ENCODE data around the gene LSM7. TPM values are rescaled to one million over a fixed set of nuclear protein-coding genes. Genes with fewer than 3 reads are reported as not detected.
A peak's percentile ranks its signal among the peaks of the same experiment; 100 is the strongest.

LSM7 gene
- total RNA-seq, 2 donors from 2014 or later = 115 to 140 TPM

DNA sequence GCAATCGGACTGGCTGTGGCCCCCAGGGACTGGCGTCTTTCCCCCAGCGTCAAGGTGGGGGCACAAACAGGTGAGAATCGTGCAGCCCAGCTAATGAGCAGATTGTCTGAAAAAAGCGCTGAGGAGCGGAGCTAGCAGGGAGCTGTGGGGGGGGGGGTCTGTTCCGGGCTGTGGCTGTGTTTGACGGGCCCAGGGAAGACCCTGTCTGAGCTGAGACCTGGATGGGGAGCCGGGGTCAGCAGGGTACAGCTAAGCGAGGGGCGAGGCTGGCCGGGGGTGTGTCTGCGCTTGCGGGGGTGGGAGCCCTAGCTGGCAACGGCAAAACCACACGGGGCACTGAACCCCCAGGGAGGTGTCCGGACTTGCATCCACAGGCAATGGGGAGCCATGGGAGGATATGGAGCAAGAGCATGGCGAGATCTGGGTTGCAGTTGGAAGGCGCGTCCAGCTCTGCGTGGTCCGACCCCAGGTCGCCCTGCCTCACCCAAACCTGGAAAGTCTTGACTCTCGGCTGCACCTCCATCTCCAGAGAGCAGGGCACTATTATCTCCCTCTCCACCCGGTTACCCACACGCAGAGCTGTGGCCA lies 25.1 kb downstream of the LSM7 start:
- DNase-seq (ENCODE audit: low spot score in 2 of 2) (no peak), ATAC-seq (no peak)
- Mint-ChIP-seq H3K9me3 (no peaks in the 10 kb centered on the region), H3K36me3 (no peaks in the 10 kb centered on the region), H3K27ac (peak overlapping the region in 1 of 2 donors; percentile 81)

DNA sequence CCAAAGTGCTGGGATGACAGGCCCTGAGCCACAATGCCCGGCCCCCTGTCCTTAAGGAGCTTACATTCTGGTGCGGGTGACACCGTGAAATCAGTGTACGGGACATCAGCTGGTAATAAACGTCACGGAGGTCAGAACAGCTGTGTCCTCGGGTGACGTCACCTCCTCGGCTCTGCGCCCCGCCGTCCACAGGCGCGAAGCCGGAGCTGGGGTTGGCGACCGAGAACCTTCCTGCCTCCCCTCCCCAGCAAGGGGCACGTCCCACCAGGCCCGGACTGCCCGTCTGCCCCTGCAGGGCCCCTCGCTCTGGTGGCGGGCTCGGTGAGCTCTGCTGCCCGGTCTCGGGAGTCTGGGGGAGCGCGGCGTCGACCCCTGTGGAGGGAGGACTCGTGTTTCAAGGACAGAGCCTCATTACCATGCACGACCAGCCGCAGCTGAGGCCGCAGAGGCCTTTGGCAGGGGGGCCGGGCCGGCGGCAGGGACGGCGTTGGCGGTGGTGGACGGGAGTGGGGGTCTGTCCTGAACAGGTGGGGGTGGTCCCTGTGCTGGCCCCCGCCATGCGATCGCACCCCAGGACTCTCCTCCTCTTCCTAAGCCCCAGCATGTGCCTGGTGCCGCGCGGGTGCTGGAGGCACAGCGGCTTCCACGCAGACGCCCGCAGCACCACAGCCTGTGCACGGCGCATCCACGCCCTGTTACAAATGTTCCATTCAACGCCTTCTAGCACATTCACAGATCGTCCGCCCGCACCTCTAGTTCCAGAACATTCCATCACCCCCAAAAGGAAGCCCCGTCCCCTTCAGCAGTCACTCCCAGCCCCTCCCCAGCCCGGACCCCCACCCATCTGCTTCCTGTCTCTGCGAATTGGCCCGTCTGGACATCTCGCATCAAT lies 25.8 kb downstream of the LSM7 start:
- peak; percentile 26 to 39 for ATAC-seq

DNA sequence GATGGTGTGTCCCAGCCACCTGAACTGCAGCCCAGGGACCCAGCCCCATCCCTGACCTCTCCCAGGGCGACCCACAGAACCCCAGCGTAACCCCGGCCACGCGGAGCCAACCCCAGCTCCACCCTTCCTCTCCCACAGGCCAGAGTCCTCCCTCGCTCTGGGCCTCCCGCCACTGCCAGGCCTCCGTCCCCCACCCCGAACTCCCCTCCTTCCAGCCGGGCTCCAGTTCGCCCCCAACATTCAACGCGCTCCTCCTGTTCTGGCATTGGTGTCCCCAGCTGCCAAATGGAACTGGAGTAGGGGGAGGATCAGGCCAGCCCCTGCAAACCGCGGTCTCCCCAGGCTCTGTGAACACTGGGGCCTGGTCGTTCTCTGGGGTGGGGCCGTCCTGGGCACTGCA lies 27.9 kb downstream of the LSM7 start:
- DNase-seq (ENCODE audit: low spot score in 2 of 2) = no peak
- Mint-ChIP-seq H3K9me3 (no peaks in the 10 kb centered on the region), H3K27ac (no peak overlapping the region), H3K36me3 (no peaks in the 10 kb centered on the region)
- no peak for ATAC-seq

More for the DNA sequence above, 25.8 kb downstream of the LSM7 start:
- DNase-seq (ENCODE audit: low spot score in 2 of 2) = no peak
- H3K36me3 Mint-ChIP-seq = no peaks in the 10 kb centered on the region
- H3K27ac Mint-ChIP-seq = no peak overlapping the region
- H3K9me3 Mint-ChIP-seq = no peaks in the 10 kb centered on the region

DNA sequence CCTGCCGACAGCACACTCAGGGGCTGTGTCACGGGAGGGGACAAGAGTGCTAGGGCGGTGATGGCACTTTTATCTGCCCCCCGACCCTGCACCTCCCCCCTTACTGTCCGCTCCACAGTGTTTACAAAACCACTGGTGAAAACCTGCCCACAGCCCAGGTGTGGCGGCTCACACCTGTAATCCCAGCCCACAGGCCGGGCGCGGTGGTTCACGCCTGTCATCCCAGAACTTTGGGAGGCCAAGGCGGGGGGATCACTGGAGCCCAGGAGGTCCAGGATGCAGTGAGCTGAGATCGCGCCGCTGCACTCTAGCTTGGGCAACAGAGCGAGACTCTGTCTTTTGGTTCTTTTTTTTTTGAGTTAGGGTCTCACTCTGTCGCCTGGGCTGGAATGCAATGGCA lies 32.2 kb downstream of the LSM7 start:
- H3K27ac Mint-ChIP-seq = no peak overlapping the region
- H3K9me3 Mint-ChIP-seq = no peaks in the 10 kb centered on the region
- ATAC-seq (no peak), DNase-seq (ENCODE audit: low spot score in 2 of 2) (no peak)
- H3K36me3 Mint-ChIP-seq = no peaks in the 10 kb centered on the region

DNA sequence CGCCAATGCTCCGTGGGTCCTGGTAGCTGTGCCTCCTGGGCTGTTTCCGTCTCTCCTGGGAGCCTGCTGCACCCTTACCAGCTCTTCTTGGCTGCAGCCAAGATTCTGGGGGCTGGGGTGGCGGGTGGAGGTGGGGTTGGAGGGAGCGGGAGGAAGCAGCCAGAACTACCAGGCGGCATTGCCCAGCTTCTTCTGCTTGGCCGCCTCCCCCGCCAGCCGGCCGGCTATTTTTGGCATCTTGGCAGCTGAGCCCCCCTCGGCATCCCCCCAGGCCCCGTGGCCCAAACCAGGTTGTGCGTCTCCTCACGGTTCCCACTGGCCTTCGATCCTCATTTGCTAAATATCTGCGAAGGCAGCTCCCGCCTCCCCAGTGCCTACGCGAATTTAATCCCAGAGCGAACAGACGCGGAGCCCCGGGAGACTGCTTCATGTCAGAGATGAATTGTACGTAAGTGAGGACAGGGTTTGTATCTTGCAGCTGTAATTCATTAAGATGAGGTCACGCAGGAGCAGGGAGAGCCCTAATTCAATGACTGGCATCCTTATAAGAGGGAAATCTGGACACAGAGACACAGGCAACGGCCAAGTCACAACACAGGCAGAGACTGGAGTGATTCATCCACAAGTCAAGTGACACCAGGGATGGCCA lies 33.6 kb downstream of the LSM7 start:
- Mint-ChIP-seq H3K9me3 (no peaks in the 10 kb centered on the region), H3K27ac (no peak overlapping the region), H3K36me3 (no peaks in the 10 kb centered on the region)
- ATAC-seq (no peak), DNase-seq (ENCODE audit: low spot score in 2 of 2) (no peak)

DNA sequence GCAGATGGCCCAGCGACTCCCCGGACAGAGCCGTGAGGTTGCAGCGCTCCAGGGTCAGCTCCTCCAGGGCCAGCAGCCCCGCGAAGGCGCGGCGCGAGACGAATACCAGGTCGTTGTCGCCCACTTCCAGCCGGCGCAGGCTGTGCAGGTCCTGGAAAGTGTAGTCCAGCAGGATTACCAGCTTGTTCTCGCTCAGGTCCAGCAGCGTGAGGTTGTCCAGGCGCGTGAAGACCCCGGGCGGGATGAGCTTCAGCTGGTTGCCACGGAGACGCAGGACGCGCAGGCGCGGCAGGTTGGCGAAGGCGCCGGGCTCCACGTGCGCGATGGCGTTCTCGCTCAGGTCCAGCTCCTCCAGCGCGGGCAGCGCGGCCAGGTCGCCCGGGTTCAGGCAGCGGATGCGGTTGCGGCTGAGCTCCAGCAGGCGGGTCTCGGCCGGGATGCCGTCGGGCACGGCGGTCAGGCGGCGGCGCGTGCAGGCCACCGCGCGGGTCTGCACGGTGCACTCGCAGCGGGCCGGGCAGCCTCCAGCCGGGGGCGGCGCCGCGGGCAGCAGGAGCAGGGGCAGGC lies 37.1 kb downstream of the LSM7 start:
- Mint-ChIP-seq H3K27ac (no peak overlapping the region), H3K9me3 (no peaks in the 10 kb centered on the region), H3K36me3 (no peaks in the 10 kb centered on the region)
- DNase-seq (ENCODE audit: low spot score in 2 of 2) (no peak), ATAC-seq (no peak)

DNA sequence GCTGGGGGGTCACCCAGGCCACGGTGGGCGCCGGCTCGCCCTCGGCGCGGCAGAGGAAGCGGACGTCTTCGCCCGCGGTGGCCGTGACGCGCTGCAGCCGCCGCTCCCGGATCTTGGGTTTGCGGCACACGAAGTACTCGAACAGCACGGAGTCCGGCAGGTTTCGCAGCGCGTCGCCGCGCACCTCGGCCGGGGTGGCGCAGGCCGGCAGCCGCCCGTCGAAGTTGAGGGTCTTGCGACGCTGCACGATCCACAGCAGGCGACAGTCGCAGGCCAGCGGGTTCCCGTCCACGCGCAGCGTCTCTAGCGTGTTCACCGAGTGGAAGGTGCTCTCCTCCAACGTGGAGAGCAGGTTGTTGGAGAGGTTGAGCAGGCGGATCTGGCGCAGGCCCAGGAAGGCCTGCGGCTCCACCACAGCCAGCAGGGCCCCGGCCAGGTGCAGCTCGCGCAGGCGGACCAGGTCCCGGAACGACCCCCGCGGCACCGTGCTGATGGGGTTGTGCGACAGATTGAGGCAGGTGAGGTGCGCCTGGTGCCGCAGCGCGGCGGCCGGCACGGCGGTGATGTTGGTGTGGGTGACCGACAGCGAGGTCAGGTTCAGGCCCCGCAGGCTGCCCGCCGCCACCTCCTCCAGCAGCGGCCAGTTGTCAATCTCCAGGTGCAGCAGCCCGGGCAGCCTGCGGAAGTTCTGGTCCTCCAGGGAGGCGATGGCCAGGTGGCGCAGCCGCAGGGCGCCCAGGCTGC lies 37.8 kb downstream of the LSM7 start:
- ATAC-seq (peak; percentile 2 to 29), DNase-seq (ENCODE audit: low spot score in 2 of 2) (no peak)
- H3K9me3 Mint-ChIP-seq = no peaks in the 10 kb centered on the region
- H3K27ac Mint-ChIP-seq = peak overlapping the region in 1 of 2 donors; percentile 68
- H3K36me3 Mint-ChIP-seq = no peaks in the 10 kb centered on the region

DNA sequence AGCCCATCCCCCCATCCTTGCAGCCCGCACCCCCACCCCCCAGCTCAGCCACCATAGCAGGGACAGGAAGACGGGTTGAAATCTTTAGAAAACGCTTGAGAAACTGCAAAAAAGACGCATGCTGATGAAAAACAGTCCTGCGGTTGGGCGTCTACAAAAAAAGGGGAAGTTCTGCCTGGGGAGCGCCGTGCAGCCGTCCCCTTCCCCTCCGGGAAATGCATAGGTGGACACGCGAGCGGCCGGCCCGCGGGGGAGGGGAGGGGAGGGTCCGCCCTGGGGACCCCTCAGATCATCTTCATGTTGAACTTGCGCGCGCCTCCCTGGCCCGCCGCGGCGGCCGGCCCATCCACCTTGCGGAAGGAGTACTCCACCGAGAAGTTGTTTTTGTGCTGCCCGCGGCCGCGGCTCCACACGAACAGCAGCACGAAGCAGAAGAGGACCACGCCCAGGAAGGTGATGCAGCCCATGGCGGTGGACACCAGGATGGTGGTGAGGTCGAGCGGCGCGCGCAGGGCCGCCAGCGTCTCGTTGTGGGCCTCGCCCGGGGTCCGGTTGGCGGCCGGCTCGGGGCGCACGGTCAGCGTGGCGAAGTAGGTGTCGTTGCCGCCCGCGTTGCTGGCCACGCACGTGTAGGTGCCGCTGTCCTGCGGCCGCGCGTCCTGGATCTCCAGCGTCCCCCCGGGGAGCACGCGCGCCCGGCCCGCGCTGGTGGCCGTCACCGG lies 38.5 kb downstream of the LSM7 start:
- DNase-seq (ENCODE audit: low spot score in 2 of 2) = peak in 1 of 2 donors; percentile 52
- no peaks in the 10 kb centered on the region for H3K36me3 Mint-ChIP-seq
- peak overlapping the region; percentile 68 to 87 for H3K27ac Mint-ChIP-seq
- ATAC-seq = peak; percentile 61 to 87
- H3K9me3 Mint-ChIP-seq = no peaks in the 10 kb centered on the region

DNA sequence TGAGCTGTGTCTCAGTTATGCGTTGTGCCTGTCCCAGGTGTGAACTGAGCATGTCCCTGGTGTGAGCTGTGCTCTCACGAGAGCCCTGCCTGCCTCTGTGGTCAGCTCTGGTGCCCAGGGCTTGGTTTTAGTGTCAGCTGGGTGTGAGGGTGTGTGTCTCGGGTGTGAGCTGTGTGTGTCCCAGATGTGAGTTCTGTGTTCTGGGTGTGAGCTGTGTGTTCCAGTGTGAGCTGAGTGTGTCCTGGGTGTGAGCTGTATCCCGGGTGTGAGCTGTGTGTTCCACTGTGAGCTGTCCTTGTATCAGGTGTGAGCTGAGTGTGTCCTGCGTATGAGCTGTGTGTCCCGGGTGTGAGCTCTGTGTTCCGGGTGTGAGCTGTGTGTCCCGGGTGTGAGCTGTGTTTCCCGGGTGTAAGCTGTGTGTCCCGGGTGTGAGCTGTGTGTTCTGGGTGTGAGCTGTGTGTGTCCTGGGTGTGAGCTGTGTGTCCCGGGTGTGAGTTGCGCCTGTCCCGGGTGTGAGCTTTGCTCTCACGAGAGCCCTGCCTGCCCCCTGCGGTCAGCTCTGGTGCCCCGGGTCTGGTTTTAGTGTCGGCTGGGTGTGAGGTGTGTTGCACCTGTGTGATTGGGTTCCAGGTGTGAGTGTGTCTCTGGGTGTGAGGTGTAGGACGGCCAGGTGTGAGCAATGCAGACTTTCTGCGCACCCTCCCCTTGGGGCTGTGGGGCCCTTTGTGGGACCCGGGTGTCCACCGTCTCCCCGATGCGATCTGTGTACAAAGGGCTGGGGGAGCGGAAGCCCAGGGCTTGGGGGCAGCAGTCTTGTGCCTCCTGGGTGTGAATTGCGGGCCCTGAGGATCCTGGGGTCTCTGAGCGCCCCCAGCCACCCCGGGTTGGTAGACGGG lies 39.3 kb downstream of the LSM7 start:
- DNase-seq (ENCODE audit: low spot score in 2 of 2) (no peak), ATAC-seq (peak; percentile 8 to 9)
- H3K9me3 Mint-ChIP-seq = no peaks in the 10 kb centered on the region
- no peaks in the 10 kb centered on the region for H3K36me3 Mint-ChIP-seq
- H3K27ac Mint-ChIP-seq = peak overlapping the region; percentile 68 to 87

DNA sequence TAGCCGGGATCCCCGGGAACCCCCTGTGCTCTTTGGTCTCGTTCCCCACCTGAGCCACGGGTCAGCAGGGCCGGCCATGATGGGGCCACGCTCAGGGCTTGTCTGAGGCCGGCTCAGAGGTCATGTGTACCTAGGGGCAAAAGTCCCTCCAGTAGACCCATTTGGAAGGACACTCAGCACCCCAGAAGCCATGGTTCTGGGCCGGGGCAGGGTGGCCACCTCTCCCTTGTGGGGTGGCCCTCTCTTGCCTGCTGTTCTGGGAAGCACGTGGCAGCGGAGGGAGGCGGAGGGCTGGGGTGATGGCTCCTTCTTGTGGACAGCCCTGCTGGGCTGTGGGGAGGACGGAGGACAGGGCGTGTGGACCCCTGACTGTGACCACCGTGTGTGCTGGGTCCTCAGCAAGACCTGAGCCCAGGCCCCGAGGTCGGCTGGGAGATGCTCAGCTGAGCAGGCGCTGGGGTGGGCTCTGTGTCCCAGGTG lies 40.0 kb downstream of the LSM7 start:
- Mint-ChIP-seq H3K27ac (peak overlapping the region; percentile 39 to 68), H3K36me3 (no peaks in the 10 kb centered on the region)
- ATAC-seq = peak in 1 of 2 donors; percentile 0

DNA sequence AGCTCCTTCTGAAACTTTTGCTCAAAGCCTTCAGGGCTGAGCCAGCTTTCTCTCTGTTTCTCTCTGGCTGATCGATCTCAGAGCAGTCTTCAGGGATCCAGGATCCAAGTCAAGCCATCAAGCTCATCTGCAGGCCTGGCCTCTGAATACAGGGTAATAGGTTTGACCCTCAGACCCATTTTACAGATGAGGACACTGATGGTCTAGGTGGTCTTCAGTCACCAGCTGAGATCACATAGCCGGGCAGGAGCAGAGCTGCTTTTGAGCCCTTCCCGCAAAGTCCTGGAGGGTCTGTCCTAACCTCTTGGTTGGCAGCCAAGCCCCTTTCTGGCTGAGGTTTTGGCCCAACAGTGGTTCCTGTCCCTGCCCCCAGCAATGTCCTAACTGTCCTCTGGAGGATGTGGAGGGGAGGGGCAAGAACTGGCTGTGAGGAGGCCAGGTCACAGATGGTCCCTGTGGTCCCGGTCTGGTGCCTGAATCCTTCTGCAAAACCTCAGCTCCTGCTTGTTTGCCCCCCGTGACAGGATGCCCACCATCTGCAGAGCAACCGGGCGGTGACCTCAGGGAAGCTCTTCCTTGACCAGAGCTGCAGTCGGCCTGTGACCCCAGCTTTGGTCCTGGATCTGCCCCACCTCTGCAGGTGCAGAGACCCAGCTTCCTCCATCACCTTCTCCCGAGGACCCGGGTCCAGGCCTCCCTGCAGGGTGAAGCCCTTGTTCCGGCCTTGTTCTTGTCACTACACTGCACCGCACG lies 40.6 kb downstream of the LSM7 start:
- Mint-ChIP-seq H3K9me3 (no peaks in the 10 kb centered on the region), H3K36me3 (no peaks in the 10 kb centered on the region), H3K27ac (peak overlapping the region in 1 of 2 donors; percentile 68)
- DNase-seq (ENCODE audit: low spot score in 2 of 2) = no peak
- ATAC-seq = no peak

More for the DNA sequence above, 40.0 kb downstream of the LSM7 start:
- no peaks in the 10 kb centered on the region for H3K9me3 Mint-ChIP-seq
- DNase-seq (ENCODE audit: low spot score in 2 of 2) = no peak

DNA sequence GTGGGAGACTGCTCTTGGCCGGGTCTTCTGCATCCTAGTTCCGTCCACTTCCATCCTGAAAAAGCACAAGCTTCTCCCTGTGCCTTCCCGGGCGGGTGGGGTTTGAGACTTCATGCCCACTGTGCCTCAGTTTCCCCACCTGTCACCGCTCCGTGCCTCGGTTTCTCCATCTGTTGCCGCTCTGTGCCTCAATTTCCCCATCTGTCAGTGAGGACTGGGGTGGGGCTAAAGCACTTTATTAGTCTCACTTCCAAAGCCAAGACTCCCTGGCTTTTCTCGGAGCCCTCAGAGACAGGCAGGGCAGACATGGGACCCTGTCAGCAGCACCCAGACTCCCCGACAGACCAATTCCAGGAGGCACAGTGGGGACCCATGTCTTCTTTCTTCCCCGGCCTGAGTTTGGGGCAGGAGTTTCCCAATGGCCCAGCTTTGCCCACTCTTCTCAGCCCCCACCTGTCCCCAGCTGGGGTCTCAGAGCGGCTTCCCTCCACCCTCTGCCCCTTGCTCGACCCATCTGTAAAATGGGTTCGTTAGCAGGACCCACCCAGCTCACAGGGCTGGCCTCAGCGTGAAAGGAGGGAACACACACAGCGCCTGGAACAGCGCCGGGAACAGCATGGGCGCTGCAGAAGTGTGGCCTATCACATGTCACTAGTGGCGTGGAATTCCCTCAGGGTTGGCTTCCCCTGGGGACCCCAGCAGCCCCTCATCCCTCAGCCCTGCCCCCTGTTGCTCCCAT lies 41.8 kb downstream of the LSM7 start:
- DNase-seq (ENCODE audit: low spot score in 2 of 2) = no peak
- no peaks in the 10 kb centered on the region for H3K36me3 Mint-ChIP-seq
- no peaks in the 10 kb centered on the region for H3K9me3 Mint-ChIP-seq
- no peak overlapping the region for H3K27ac Mint-ChIP-seq
- ATAC-seq = no peak

DNA sequence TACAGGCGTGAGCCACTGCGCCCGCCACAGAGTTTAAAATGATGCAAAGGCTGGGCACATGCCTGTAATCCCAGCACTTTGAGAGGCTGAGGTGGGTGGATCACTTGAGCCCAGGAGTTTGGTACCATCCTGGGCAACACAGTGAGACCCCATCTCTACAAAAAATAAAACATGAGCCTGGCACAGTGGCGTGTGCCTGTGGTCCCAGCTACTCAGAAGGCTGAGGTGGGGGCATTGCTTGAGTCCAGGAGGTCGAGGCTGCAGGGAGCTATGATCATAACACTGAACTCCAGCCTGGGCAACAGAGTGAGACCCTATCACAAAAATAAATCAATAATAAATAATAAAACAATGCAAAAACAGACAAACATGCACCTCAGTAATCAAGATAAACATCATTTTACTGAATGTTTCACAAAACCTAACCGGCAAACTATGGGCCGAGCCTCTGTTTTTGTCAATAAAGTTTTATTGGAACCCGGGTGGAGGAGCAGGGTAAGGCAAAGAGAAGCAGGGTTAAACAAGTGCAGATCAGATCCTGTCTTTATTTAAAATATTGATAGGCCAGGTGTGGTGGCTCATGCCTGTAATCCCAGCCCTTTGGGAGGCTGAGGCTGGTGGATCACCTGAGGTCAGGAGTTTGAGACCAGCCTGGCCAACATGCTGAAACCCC lies 44.4 kb downstream of the LSM7 start:
- Mint-ChIP-seq H3K9me3 (no peaks in the 10 kb centered on the region), H3K36me3 (no peaks in the 10 kb centered on the region), H3K27ac (no peak overlapping the region)
- ATAC-seq (no peak), DNase-seq (ENCODE audit: low spot score in 2 of 2) (no peak)
